ENCODE data around the gene LRRC10B. TPM values are rescaled to one million over a fixed set of nuclear protein-coding genes. Genes with fewer than 3 reads are reported as not detected.

Gene LRRC10B
- total and polyA plus RNA-seq, 5 experiments from 2014 or later, result not detected

Small RNA genes within 50 kb of the gene (microRNA-seq; reads per million reads assigned to microRNA genes)
- gene MIR4488 (ENCODE audit: borderline microRNAs expressed), result not detected

Other genes with a start within 250 kb of the LRRC10B start
- under 1 TPM; 0.94 to 0.99 TPM for gene VWCE, start 213.4 kb upstream of the LRRC10B start, total RNA-seq
- not detected for gene VWCE, start 213.4 kb upstream of the LRRC10B start, polyA plus RNA-seq
- gene DDB1, start 175.6 kb upstream of the LRRC10B start, total RNA-seq, result 100 to 1,000 TPM; 181 to 184 TPM
- gene DDB1, start 175.6 kb upstream of the LRRC10B start, polyA plus RNA-seq, result 100 to 1,000 TPM; 105 to 125 (median 124) TPM
- 10 to 100 TPM; 34.3 to 36.1 TPM for gene TKFC, start 175.5 kb upstream of the LRRC10B start, total RNA-seq
- gene TKFC, start 175.5 kb upstream of the LRRC10B start, polyA plus RNA-seq, result 10 to 100 TPM; 18.3 to 25.3 (median 18.4) TPM
- 10 to 100 TPM; 42.9 to 52.3 TPM for gene CYB561A3, start 146.9 kb upstream of the LRRC10B start, total RNA-seq
- 10 to 100 TPM; 54.5 to 69.3 (median 58.4) TPM for gene CYB561A3, start 146.9 kb upstream of the LRRC10B start, polyA plus RNA-seq
- 10 to 100 TPM; 71.6 to 77.5 TPM for gene TMEM138, start 146.4 kb upstream of the LRRC10B start, total RNA-seq
- gene TMEM138, start 146.4 kb upstream of the LRRC10B start, polyA plus RNA-seq, result 10 to 100 TPM; 44.8 to 49.7 (median 47.0) TPM
- 10 to 100 TPM; 17.4 to 20.3 TPM for gene TMEM216, start 116.2 kb upstream of the LRRC10B start, total RNA-seq
- 10 to 100 TPM; 35.4 to 43.0 (median 42.6) TPM for gene TMEM216, start 116.2 kb upstream of the LRRC10B start, polyA plus RNA-seq
- gene CPSF7, start 78.8 kb upstream of the LRRC10B start, total RNA-seq, result 100 to 1,000 TPM; 155 to 175 TPM
- 10 to 100 TPM; 20.6 to 34.8 (median 26.0) TPM for gene CPSF7, start 78.8 kb upstream of the LRRC10B start, polyA plus RNA-seq
- gene SDHAF2, start 78.6 kb upstream of the LRRC10B start, total RNA-seq, result 10 to 100 TPM; 63.3 to 72.5 TPM
- 100 to 1,000 TPM in 1 of 3 donors, 10 to 100 TPM in 2; 92.1 to 118 (median 97.8) TPM for gene SDHAF2, start 78.6 kb upstream of the LRRC10B start, polyA plus RNA-seq
- not detected for gene SYT7, start 72.3 kb downstream of the LRRC10B start, total RNA-seq
- gene SYT7, start 72.3 kb downstream of the LRRC10B start, polyA plus RNA-seq, result under 1 TPM in 1 of 3 donors, not detected in 2; 0.06 TPM
- under 1 TPM; 0.08 to 0.13 TPM for gene DAGLA, start 171.6 kb downstream of the LRRC10B start, total RNA-seq
- not detected for gene DAGLA, start 171.6 kb downstream of the LRRC10B start, polyA plus RNA-seq
- gene MYRF, start 243.9 kb downstream of the LRRC10B start, total RNA-seq, result under 1 TPM; 0.47 to 0.68 TPM
- gene MYRF, start 243.9 kb downstream of the LRRC10B start, polyA plus RNA-seq, result under 1 TPM in 2 of 3 donors, not detected in 1; 0.26 to 0.52 TPM

All from naive thymus-derived CD8-positive, alpha-beta T cell (primary cell).